Effector memory CD8-positive, alpha-beta T cell (primary cell): ENCODE data around the gene PLCB3.
"Not testable (repeated sequence)": the region's sequence is repeated elsewhere in the genome, so short reads cannot be mapped to it uniquely, and the experiment has no call there.

ENCODE experiments used
- ATAC-seq: fragments of 150-1000 bp; cut with Tn5 transposase; replicated peaks from 2 replicates; pipeline ENCODE4 v1.10.0; 2021; ENCODE audit warnings: mild to moderate bottlenecking, moderate library complexity
- DNase-seq, 3 experiments: peaks; one replicate each; pipeline ENCODE4 v3.0.0; 2021
- H3K27ac Mint-ChIP-seq, 2 donors: one replicate each; pipeline ENCODE4 v1.8.0; 2022; ENCODE audit warnings: mild to moderate bottlenecking in 2 of 2, mixed read lengths in 2 of 2, moderate library complexity in 2 of 2
- H3K27me3 Mint-ChIP-seq, 2 donors: one replicate each; pipeline ENCODE4 v1.8.0; 2022; ENCODE audit warnings: mixed read lengths in 2 of 2
- H3K36me3 Mint-ChIP-seq: one replicate; pipeline ENCODE4 v1.8.0; 2022; ENCODE audit warnings: mild to moderate bottlenecking, moderate library complexity, mixed read lengths; ENCODE audit not compliant: insufficient read depth
- H3K4me1 Mint-ChIP-seq, 2 donors: one replicate each; pipeline ENCODE4 v1.8.0; 2022; ENCODE audit warnings: low read depth in 2 of 2, mixed read lengths in 2 of 2
- H3K4me3 Mint-ChIP-seq, 2 donors: one replicate each; pipeline ENCODE4 v1.8.0; 2022; ENCODE audit warnings: mild to moderate bottlenecking in 2 of 2, mixed read lengths in 2 of 2, moderate library complexity in 2 of 2
- H3K9me3 Mint-ChIP-seq, 2 donors: one replicate each; pipeline ENCODE4 v1.8.0; 2022; ENCODE audit warnings: mixed read lengths in 2 of 2

PLCB3 gene

GRCh38 chr11:64299847-64300648 is 48.7 kb downstream of the PLCB3 start, which contains the start of gene CATSPERZ:
Gene CATSPERZ, plus strand, starts transcription at chr11:64300358. Its CDS starts 53 bp downstream, at chr11:64300411.
- peaks cover 20% of the 10 kb centered on the region for H3K36me3 Mint-ChIP-seq
- ATAC-seq = no peak
- DNase-seq = no peak
- peak within 1 kb of the TSS; percentile 75 to 82 for H3K4me3 Mint-ChIP-seq
- peaks cover 25 to 32% of the 10 kb centered on the region in 2 donors for H3K4me1 Mint-ChIP-seq
- H3K27me3 Mint-ChIP-seq = peaks cover 49 to 61% of the 10 kb centered on the region in 2 donors
- peak within 1 kb of the TSS; percentile 77 to 88 for H3K27ac Mint-ChIP-seq
- no peaks in the 10 kb centered on the region for H3K9me3 Mint-ChIP-seq

GRCh38 chr11:64303109-64304031 is 52.0 kb downstream of the PLCB3 start:
- H3K27me3 Mint-ChIP-seq = peaks cover 16 to 28% of the 10 kb centered on the region in 2 donors
- no peaks in the 10 kb centered on the region for H3K9me3 Mint-ChIP-seq
- ATAC-seq = no peak
- peaks cover 28 to 32% of the 10 kb centered on the region in 2 donors for H3K4me1 Mint-ChIP-seq
- peak overlapping the region in 1 of 2 donors; percentile 95 for H3K4me3 Mint-ChIP-seq
- H3K27ac Mint-ChIP-seq = peak overlapping the region in 1 of 2 donors; percentile 96
- peaks cover 27% of the 10 kb centered on the region for H3K36me3 Mint-ChIP-seq
- DNase-seq = no peak

- DNase-seq (no peak), ATAC-seq (no peak)
- peak overlapping the region; percentile 94 to 96 for H3K27ac Mint-ChIP-seq
- H3K27me3 Mint-ChIP-seq = peaks cover 14 to 22% of the 10 kb centered on the region in 2 donors
- H3K36me3 Mint-ChIP-seq = peaks cover 27% of the 10 kb centered on the region
- peak overlapping the region; percentile 95 to 98 for H3K4me3 Mint-ChIP-seq
- peaks cover 28 to 32% of the 10 kb centered on the region in 2 donors for H3K4me1 Mint-ChIP-seq
- H3K9me3 Mint-ChIP-seq = no peaks in the 10 kb centered on the region
Observed at GRCh38 chr11:64304032-64304315, 52.6 kb downstream of the PLCB3 start.

GRCh38 chr11:64304316-64305072 is 53.2 kb downstream of the PLCB3 start:
- DNase-seq = peak; percentile 94 to 96 (median 96)
- peaks cover 13 to 17% of the 10 kb centered on the region in 2 donors for H3K27me3 Mint-ChIP-seq
- H3K4me3 Mint-ChIP-seq = peak overlapping the region; percentile 95 to 98
- H3K9me3 Mint-ChIP-seq = no peaks in the 10 kb centered on the region
- H3K4me1 Mint-ChIP-seq = peaks cover 28 to 30% of the 10 kb centered on the region in 2 donors
- H3K36me3 Mint-ChIP-seq = peaks cover 27% of the 10 kb centered on the region
- peak; percentile 44 for ATAC-seq
- H3K27ac Mint-ChIP-seq = peak overlapping the region; percentile 94 to 96

- DNase-seq = peak; percentile 98 to 99 (median 99)
- Mint-ChIP-seq H3K27ac (peak within 1 kb of the TSS; percentile 94 to 96), H3K27me3 (peaks cover 7 to 10% of the 10 kb centered on the region in 2 donors), H3K4me3 (peak within 1 kb of the TSS; percentile 97 to 98), H3K36me3 (peaks cover 30% of the 10 kb centered on the region), H3K9me3 (no peaks in the 10 kb centered on the region), H3K4me1 (peaks cover 24 to 26% of the 10 kb centered on the region in 2 donors)
- peak; percentile 68 for ATAC-seq
Observed at GRCh38 chr11:64305075-64305690, 53.9 kb downstream of the PLCB3 start, which contains the start of gene ESRRA. Gene ESRRA, plus strand, starts transcription at chr11:64305524. Its CDS starts 1,656 bp downstream, at chr11:64307180.

GRCh38 chr11:64305691-64306562 is 54.6 kb downstream of the PLCB3 start:
- H3K27me3 Mint-ChIP-seq = peaks cover under 1 to 2% of the 10 kb centered on the region in 2 donors
- H3K4me3 Mint-ChIP-seq = peak overlapping the region; percentile 97 to 98
- peaks cover 33% of the 10 kb centered on the region for H3K36me3 Mint-ChIP-seq
- ATAC-seq = peak; percentile 13
- H3K9me3 Mint-ChIP-seq = no peaks in the 10 kb centered on the region
- DNase-seq = peak; percentile 37 to 46 (median 42)
- H3K27ac Mint-ChIP-seq = peak overlapping the region; percentile 92 to 93
- H3K4me1 Mint-ChIP-seq = peaks cover 17 to 22% of the 10 kb centered on the region in 2 donors

- Mint-ChIP-seq H3K9me3 (no peaks in the 10 kb centered on the region), H3K27me3 (no peaks in the 10 kb centered on the region), H3K4me3 (peak overlapping the region; percentile 97 to 98), H3K4me1 (peaks cover 16 to 22% of the 10 kb centered on the region in 2 donors), H3K36me3 (peaks cover 30% of the 10 kb centered on the region), H3K27ac (peak overlapping the region; percentile 92 to 93)
- ATAC-seq (no peak), DNase-seq (no peak)
Observed at GRCh38 chr11:64306563-64306875, 55.2 kb downstream of the PLCB3 start.

- Mint-ChIP-seq H3K36me3 (peaks cover 26% of the 10 kb centered on the region), H3K27me3 (no peaks in the 10 kb centered on the region), H3K4me3 (peak overlapping the region; percentile 97 to 98), H3K9me3 (no peaks in the 10 kb centered on the region), H3K27ac (peak overlapping the region in 1 of 2 donors; percentile 93), H3K4me1 (peaks cover 16 to 19% of the 10 kb centered on the region in 2 donors)
- DNase-seq = no peak
- ATAC-seq = no peak
Observed at GRCh38 chr11:64306876-64307622, 55.7 kb downstream of the PLCB3 start.

- not testable (repeated sequence) for H3K9me3 Mint-ChIP-seq
Observed at GRCh38 chr11:64307795-64308194, 56.5 kb downstream of the PLCB3 start.

GRCh38 chr11:64312947-64313346 is 61.6 kb downstream of the PLCB3 start:
- DNase-seq (no peak), ATAC-seq (no peak)
- peaks cover 25 to 26% of the 10 kb centered on the region in 2 donors for H3K4me1 Mint-ChIP-seq
- no peaks in the 10 kb centered on the region for H3K9me3 Mint-ChIP-seq
- H3K36me3 Mint-ChIP-seq = peaks cover 38% of the 10 kb centered on the region
- H3K4me3 Mint-ChIP-seq = no peak overlapping the region
- H3K27ac Mint-ChIP-seq = peak overlapping the region; percentile 51 to 74
- H3K27me3 Mint-ChIP-seq = no peaks in the 10 kb centered on the region

More at GRCh38 chr11:64307795-64308194, 56.5 kb downstream of the PLCB3 start:
- Mint-ChIP-seq H3K4me1 (peaks cover 21 to 24% of the 10 kb centered on the region in 2 donors), H3K36me3 (peaks cover 21% of the 10 kb centered on the region), H3K27ac (peak overlapping the region; percentile 31 to 93), H3K4me3 (peak overlapping the region; percentile 27 to 97)
- not testable (repeated sequence) for H3K27me3 Mint-ChIP-seq, DNase-seq, ATAC-seq

GRCh38 chr11:64313491-64314145 is 62.3 kb downstream of the PLCB3 start:
- Mint-ChIP-seq H3K27ac (peak overlapping the region; percentile 51 to 74), H3K4me1 (peaks cover 30 to 31% of the 10 kb centered on the region in 2 donors), H3K9me3 (no peaks in the 10 kb centered on the region), H3K27me3 (no peaks in the 10 kb centered on the region), H3K36me3 (peaks cover 45% of the 10 kb centered on the region), H3K4me3 (no peak overlapping the region)
- no peak for ATAC-seq
- no peak for DNase-seq
